NCI-H345 (cell line): Measurements from ENCODE around the gene CAPN8.

Source experiments
- DNase-seq: peaks from one replicate; lab custom pipeline; 2025; lab: John Stamatoyannopoulos, UW

CAPN8 gene

GRCh38 chr1:223702735-223703667 lies 37.5 kb upstream of the CAPN8 start:
- DNase-seq = no peak

- DNase-seq = no peak
Observed at GRCh38 chr1:223700942-223701637, 35.6 kb upstream of the CAPN8 start.

- DNase-seq = peak; percentile 19
Observed at GRCh38 chr1:223700388-223700918, 35.0 kb upstream of the CAPN8 start.

- DNase-seq = no peak
Observed at GRCh38 chr1:223695941-223696340, 30.4 kb upstream of the CAPN8 start.

GRCh38 chr1:223695014-223695548 lies 29.6 kb upstream of the CAPN8 start:
- no peak for DNase-seq

- DNase-seq = no peak
Observed at GRCh38 chr1:223691121-223691520, 25.6 kb upstream of the CAPN8 start.

GRCh38 chr1:223684488-223684792 lies 18.9 kb upstream of the CAPN8 start:
- no peak for DNase-seq

GRCh38 chr1:223683586-223684487 lies 18.3 kb upstream of the CAPN8 start:
- peak; percentile 78 for DNase-seq

GRCh38 chr1:223682502-223682901 lies 17.0 kb upstream of the CAPN8 start:
- DNase-seq = no peak

- no peak for DNase-seq
Observed at GRCh38 chr1:223680188-223680587, 14.7 kb upstream of the CAPN8 start.

GRCh38 chr1:223678841-223679240 lies 13.3 kb upstream of the CAPN8 start:
- DNase-seq = no peak

GRCh38 chr1:223674119-223674890 lies 8.8 kb upstream of the CAPN8 start:
- no peak for DNase-seq

GRCh38 chr1:223670458-223671159 lies 5.1 kb upstream of the CAPN8 start:
- DNase-seq = peak; percentile 27

- no peak for DNase-seq
Observed at GRCh38 chr1:223669003-223669795, 3.7 kb upstream of the CAPN8 start.

- no peak for DNase-seq
Observed at GRCh38 chr1:223667484-223668182, 2.1 kb upstream of the CAPN8 start.

- no peak for DNase-seq
Observed at GRCh38 chr1:223664106-223664505, 1.4 kb downstream of the CAPN8 start.

- DNase-seq = no peak
Observed at GRCh38 chr1:223662943-223663342, 2.6 kb downstream of the CAPN8 start.

- no peak for DNase-seq
Observed at GRCh38 chr1:223659711-223660110, 5.8 kb downstream of the CAPN8 start.

GRCh38 chr1:223657978-223658377 lies 7.5 kb downstream of the CAPN8 start:
- DNase-seq = no peak
